ENCODE results near the gene ANK3.

GRCh38 chr10:60338002-60338564 lies 51.6 kb downstream of the ANK3 start:
- TF ChIP-seq EZH2phosphoT487 (IDR thresholded peaks at IDR 0.05; ENCODE audit: low read depth, severe bottlenecking, unreplicated experiment) (no peak), CTCF (IDR thresholded peaks at IDR 0.05; ENCODE audit: poor library complexity) (no peak), EZH2 (IDR thresholded peaks at IDR 0.05; ENCODE audit: borderline replicate concordance) (no peak)
